GM12874 (cell line): ENCODE results near the gene HNRNPC.

Source experiments
- TF ChIP-seq, protein P1 (sequence below): IDR thresholded peaks from 2 replicates; pipeline ENCODE4 v1.5.1; 2011; ENCODE audit warnings: low read depth, mild to moderate bottlenecking, control low read depth, low read length, moderate library complexity; ENCODE audit not compliant: insufficient read depth

The HNRNPC gene

DNA sequence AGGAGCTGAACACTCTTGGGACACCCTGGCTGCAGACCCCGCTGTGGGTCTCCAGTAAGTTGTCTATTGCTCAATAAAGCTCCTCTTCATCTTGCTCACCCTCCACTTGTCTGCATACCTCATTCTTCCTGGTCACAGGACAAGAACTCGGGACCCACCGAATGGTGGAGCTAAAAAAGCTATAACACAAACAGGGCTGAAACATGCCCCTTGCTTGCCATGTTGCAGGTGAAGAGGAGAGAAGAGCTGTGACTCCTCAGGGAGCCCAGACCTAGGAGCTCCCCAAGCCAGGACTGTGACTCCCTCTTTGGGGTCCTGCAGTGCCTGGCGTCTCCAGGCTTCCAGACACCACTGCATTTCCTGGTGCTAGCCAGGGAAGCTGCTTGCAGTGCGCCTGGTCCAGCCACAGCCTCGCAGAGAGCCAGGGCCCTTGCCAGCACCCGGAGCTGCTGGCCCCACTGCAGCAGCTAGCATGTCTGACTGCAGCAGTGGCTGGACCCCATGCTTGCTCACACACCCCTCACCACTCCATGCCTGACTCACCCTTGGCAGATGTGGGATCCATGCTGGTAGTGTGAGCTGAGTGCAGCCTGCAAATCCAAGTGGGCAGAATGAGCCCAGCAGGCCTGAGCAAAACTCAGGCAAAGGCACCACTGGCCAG is 76.2 kb downstream of the HNRNPC start:
- TF ChIP-seq, protein P1, sequence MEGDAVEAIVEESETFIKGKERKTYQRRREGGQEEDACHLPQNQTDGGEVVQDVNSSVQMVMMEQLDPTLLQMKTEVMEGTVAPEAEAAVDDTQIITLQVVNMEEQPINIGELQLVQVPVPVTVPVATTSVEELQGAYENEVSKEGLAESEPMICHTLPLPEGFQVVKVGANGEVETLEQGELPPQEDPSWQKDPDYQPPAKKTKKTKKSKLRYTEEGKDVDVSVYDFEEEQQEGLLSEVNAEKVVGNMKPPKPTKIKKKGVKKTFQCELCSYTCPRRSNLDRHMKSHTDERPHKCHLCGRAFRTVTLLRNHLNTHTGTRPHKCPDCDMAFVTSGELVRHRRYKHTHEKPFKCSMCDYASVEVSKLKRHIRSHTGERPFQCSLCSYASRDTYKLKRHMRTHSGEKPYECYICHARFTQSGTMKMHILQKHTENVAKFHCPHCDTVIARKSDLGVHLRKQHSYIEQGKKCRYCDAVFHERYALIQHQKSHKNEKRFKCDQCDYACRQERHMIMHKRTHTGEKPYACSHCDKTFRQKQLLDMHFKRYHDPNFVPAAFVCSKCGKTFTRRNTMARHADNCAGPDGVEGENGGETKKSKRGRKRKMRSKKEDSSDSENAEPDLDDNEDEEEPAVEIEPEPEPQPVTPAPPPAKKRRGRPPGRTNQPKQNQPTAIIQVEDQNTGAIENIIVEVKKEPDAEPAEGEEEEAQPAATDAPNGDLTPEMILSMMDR = no peak

- TF ChIP-seq, protein P1 = no peak
Observed at GRCh38 chr14:21192447-21192822, 76.8 kb downstream of the HNRNPC start.

DNA sequence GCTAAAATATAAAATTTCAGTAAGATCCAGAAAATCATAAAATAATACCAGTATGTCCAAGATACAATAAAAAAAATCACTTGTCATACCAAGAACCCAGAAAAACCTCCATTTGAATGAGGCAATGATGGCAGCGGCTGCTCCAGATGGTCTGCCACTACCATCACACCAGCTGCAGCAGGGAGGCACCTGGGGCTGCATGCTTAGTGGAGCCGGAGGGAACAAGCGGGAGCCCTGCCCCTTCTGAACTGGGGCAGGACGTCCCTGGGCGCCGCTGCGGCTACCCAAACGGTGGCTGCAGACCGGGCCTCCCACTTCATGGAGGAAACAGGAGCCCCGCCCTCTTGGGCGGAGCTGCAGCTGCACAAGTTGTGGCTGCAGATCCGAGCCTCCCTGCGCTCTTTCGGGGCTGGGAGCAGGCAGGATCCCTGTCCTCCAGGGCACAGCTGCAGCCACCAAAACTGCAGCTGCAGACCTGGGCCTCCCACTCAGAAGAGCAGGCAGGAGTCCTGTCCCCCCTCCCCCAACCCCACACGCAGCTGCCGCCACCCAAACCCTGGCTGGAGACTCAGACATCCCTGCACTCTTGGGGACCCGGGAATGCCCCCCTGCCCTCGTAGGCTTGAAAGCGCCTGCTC is 77.3 kb downstream of the HNRNPC start:
- TF ChIP-seq, protein P1 = no peak

- TF ChIP-seq, protein P1 = no peak
Observed at GRCh38 chr14:21191261-21191808, 77.9 kb downstream of the HNRNPC start.

DNA sequence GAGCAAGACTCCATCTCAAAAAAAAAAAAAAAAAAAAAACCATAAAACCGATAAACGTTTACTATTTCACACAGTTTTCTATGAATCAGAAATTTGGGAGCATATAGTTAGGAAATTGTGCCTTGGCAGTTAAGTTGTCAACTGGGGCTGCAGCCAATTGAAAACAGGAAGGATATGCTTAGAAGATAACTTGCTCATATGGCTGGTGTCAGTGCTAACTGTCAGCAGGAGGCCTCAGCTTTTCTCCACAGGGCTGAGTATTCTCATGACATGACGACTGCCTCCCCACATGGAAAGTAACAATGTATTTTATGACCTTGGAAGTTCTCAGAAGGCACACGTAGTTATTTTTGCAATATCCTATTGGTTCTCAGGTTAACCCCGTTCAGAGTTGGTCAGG is 83.8 kb downstream of the HNRNPC start:
- TF ChIP-seq, protein P1 = no peak

- TF ChIP-seq, protein P1 = no peak
Observed at GRCh38 chr14:21184254-21184653, 85.0 kb downstream of the HNRNPC start.

DNA sequence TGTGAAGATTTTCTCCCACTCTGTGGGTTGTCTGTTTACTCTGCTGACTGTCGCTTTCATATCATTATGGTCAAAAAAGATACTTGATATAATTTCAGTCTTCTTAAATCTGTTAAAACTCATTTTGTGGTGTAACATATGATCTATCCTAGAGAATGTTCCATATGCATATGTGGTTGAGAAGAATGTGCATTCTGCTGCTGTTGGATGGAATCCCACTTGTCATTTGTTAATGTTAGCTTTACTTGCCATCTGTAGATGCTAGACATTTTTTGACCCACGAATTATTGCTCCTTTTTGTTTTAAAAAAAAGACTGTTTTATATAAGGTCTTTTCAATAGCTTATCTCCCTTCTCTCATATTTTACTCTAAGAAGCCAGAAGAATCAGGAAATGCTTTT is 87.1 kb downstream of the HNRNPC start:
- TF ChIP-seq, protein P1 = no peak
